OCI-LY1 (cell line): ENCODE measurements around the gene DCTN3.

ENCODE experiments used
- H2AFZ ChIP-seq: fragments of 200-600 bp; sonication (generic), shearing (Covaris generic); 2 replicates; pipeline ENCODE4 v1.6.0; 2014; ENCODE audit warnings: antibody characterized with exemption, mild to moderate bottlenecking, low read length
- H3F3A ChIP-seq: fragments of 200-600 bp; sonication (generic), shearing (Covaris generic); 2 replicates; pipeline ENCODE4 v1.6.0; 2014; ENCODE audit warnings: mild to moderate bottlenecking, antibody characterized with exemption, low read length, moderate library complexity; ENCODE audit not compliant: insufficient read depth
- H3K27ac ChIP-seq: fragments of 200-600 bp; sonication (generic); 2 replicates; pipeline ENCODE4 v1.5.1; 2014; ENCODE audit warnings: low read length, mixed run types, mild to moderate bottlenecking, low read depth; ENCODE audit not compliant: poor library complexity, severe bottlenecking
- H3K27me3 ChIP-seq: fragments of 200-600 bp; sonication (generic); 2 replicates; pipeline ENCODE4 v1.6.0; 2014; ENCODE audit warnings: antibody characterized with exemption, mild to moderate bottlenecking, low read length, moderate library complexity; ENCODE audit not compliant: insufficient read depth
- H3K36me3 ChIP-seq: fragments of 200-600 bp; sonication (generic); 2 replicates; pipeline ENCODE4 v1.6.1; 2014; ENCODE audit warnings: mild to moderate bottlenecking, antibody characterized with exemption, low read length, moderate library complexity, mixed read lengths; ENCODE audit not compliant: insufficient read depth
- H3K4me1 ChIP-seq: fragments of 200-600 bp; sonication (generic); 2 replicates; pipeline ENCODE4 v1.5.1; 2014; ENCODE audit warnings: mild to moderate bottlenecking, low read length, moderate library complexity; ENCODE audit not compliant: insufficient read depth, severe bottlenecking
- H3K4me2 ChIP-seq: fragments of 200-600 bp; sonication (generic), shearing (Covaris generic); 2 replicates; pipeline ENCODE4 v1.6.1; 2014; ENCODE audit warnings: low read length
- H3K4me3 ChIP-seq: fragments of 200-600 bp; sonication (generic); 2 replicates; pipeline ENCODE4 v1.5.1; 2014; ENCODE audit warnings: low read length, low read depth, mild to moderate bottlenecking, mixed read lengths; ENCODE audit not compliant: poor library complexity, severe bottlenecking
- H3K79me2 ChIP-seq: fragments of 200-600 bp; shearing (Covaris generic); 2 replicates; pipeline ENCODE4 v1.6.1; 2016; ENCODE audit warnings: mixed run types, low read length, mixed read lengths; ENCODE audit not compliant: insufficient read depth
- H3K9ac ChIP-seq: fragments of 200-600 bp; sonication (generic), shearing (Covaris generic); 2 replicates; pipeline ENCODE4 v1.6.1; 2014; ENCODE audit warnings: mild to moderate bottlenecking, low read length, mixed read lengths
- H3K9me2 ChIP-seq: fragments of 200-600 bp; sonication (generic), shearing (Covaris generic); 2 replicates; pipeline ENCODE4 v1.6.1; 2014; ENCODE audit warnings: low read depth, mild to moderate bottlenecking, low read length, mixed read lengths
- H3K9me3 ChIP-seq: fragments of 200-600 bp; shearing (Covaris generic); 2 replicates; pipeline ENCODE4 v1.6.1; 2014; ENCODE audit warnings: low read length, mixed read lengths
- H4K20me1 ChIP-seq: fragments of 200-600 bp; sonication (generic), shearing (Covaris generic); 2 replicates; pipeline ENCODE4 v1.6.0; 2016; ENCODE audit warnings: mild to moderate bottlenecking, low read length; ENCODE audit not compliant: insufficient read depth
- CTCF ChIP-seq: fragments of 200-600 bp; sonication (generic), shearing (Covaris generic); IDR thresholded peaks from 2 replicates; pipeline ENCODE4 v1.5.1; 2017; ENCODE audit warnings: mild to moderate bottlenecking, antibody characterized with exemption, low read length, moderate library complexity, mixed read lengths
- EZH2 ChIP-seq: fragments of 200-600 bp; sonication (generic), shearing (Covaris generic); IDR thresholded peaks from 2 replicates; pipeline ENCODE4 v1.8.0; 2017; ENCODE audit warnings: borderline replicate concordance, mixed run types, mild to moderate bottlenecking, antibody characterized with exemption, low read length, moderate library complexity, mixed read lengths

The DCTN3 gene

DNA sequence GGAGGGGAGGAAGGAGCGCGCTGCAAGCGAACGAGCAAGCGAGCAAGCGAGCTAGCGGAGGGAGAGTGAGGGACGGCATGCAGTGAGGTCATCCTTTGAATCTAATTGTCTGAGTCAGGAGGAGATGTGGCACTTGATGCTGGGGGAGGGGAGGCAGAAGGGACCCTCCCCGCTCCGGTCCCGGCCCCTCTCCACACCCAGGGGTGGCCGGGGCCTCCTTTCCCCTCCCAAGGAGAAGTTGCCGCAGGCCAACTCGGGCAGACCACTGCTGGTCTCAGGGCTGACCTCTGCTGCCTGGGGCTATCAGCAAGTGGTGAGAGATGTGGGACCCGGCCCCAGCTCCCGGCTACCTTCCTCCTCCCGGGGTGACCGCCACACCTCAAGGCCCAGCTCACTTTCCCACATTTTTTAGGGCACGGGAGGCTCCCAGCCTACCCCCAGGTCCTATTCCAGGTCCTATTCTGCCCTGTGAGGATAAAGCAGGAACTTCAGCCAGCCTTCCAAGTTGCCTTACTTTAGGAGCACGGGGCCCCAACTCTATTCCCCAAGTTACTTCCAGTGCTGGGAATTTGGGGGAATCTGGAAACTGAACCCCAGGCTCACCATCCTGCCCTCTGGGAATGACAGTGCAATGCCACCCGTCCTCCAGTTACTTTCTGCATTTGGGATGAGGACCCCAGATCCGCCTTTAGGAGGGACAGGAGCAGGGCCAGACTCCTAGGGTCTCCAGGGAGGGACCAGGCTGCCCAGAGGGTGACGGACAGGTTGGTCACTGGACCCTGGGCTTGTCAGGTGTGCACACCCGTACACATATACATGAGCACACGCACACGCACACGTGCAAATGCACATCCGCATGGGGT, 41.8 kb downstream of the DCTN3 start:
- Histone ChIP-seq H2AFZ (no peak overlapping the region), H3K4me2 (no peak overlapping the region), H4K20me1 (no peaks in the 10 kb centered on the region), H3F3A (no peaks in the 10 kb centered on the region), H3K4me1 (no peaks in the 10 kb centered on the region), H3K9me2 (no peaks in the 10 kb centered on the region), H3K9me3 (no peaks in the 10 kb centered on the region), H3K79me2 (no peaks in the 10 kb centered on the region), H3K4me3 (no peak overlapping the region), H3K36me3 (no peaks in the 10 kb centered on the region), H3K27me3 (peaks cover 15% of the 10 kb centered on the region), H3K27ac (no peak overlapping the region), H3K9ac (no peak overlapping the region)
- TF ChIP-seq EZH2 (no peak), CTCF (no peak)

DNA sequence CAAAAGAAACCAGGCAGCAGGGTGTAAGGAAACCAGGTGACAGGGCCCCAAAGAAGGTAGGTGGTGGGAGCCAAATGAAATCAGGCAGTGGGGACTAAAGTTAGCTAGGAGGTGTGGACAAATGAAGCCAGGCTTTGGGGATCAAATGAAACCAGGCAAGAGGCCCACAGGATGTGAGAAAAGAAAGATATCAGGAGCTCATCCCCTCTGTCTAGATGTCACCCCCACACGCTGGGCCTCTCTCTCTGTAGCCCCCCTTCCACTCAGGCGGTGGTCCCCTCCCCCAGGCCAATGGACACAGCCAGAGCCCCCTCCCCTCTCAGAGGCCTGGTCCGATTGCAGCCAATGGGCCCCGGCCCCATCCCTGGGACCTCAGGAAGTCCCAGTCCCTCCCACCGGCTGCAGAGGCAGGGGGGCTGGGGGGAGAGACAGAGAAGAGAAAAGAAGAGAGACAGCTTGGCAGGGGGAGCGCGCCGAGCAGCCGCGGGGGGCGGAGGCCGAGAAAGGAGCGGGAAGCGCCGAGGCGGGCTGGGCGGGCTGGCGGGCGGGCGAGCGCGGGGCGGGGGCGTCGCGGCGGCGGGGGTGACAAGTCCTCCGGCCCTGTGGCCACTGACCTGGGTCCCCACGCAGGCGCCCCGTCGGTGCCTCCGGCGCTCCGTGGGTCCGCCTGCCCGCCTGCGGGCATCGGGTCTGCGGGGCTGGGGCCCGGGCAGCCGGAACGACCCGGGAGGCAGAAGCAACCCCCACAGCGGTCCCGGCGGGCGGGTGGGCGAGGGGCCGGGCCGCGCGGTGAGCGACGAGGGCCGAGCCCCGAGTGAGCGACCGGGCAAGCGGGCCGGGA, 42.7 kb downstream of the DCTN3 start:
- Histone ChIP-seq H3K9me3 (no peaks in the 10 kb centered on the region), H3K4me3 (no peak overlapping the region), H3K9ac (no peak overlapping the region), H3K4me1 (no peaks in the 10 kb centered on the region), H3K9me2 (no peaks in the 10 kb centered on the region), H3K36me3 (no peaks in the 10 kb centered on the region), H3K79me2 (no peaks in the 10 kb centered on the region), H2AFZ (no peak overlapping the region), H4K20me1 (no peaks in the 10 kb centered on the region), H3F3A (no peaks in the 10 kb centered on the region), H3K27ac (no peak overlapping the region), H3K4me2 (no peak overlapping the region), H3K27me3 (peaks cover 15% of the 10 kb centered on the region)
- TF ChIP-seq EZH2: no peak
- TF ChIP-seq CTCF: no peak

DNA sequence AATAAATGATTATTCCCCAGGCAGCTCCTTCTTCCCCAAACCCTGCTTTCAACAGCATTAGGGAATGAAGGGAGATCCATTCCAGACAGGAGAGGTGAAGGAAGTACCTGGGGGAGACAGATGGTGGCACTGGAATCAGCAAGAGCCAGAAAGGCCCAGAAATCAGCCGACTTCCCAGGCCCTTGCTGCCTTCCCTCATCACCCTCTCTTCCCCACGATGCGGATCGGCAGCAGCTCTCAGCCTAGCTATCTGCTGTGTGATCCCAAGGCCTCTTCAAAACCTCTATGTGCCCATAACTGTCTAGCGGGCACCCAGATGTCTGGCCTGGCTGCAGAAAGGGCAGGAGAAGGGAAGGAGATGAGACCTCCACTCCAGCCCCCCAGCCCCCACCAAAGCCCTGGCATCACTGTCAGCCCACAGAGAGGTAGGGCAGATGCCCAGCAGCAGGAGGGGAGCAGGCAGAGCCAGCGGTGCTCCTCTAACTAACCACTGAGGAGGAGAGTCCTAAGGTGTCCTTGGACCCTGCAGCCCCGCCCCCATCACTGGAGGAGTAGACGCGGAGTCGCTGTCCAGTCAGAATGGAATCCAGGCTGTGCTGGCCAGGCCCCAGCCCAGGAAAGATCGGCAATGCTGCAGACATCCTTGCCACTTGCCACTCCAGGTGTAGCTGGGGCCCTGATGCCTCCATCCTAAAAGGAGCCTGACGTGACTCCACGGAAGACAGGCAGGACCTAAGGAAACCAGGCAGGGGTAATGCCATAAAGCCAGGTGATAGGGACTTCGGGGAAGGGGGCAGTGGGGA, 43.5 kb downstream of the DCTN3 start:
- Histone ChIP-seq H3K36me3 (no peaks in the 10 kb centered on the region), H3K27ac (no peak overlapping the region), H3K4me1 (no peaks in the 10 kb centered on the region), H3K4me3 (no peak overlapping the region), H3K9me2 (no peaks in the 10 kb centered on the region), H3K9ac (no peak overlapping the region), H2AFZ (no peak overlapping the region), H3K27me3 (peaks cover 16% of the 10 kb centered on the region), H3K9me3 (no peaks in the 10 kb centered on the region), H3K79me2 (no peaks in the 10 kb centered on the region), H3K4me2 (no peak overlapping the region), H3F3A (no peaks in the 10 kb centered on the region), H4K20me1 (no peaks in the 10 kb centered on the region)
- TF ChIP-seq EZH2 (no peak), CTCF (no peak)
